WTC11 (cell line): ENCODE data around the gene KIF5C. TPM values are rescaled to one million over a fixed set of nuclear protein-coding genes. Genes with fewer than 3 reads are reported as not detected.

Experiments
- ATAC-seq: fragments of 200-7000 bp; cut with Tn5 transposase; 2 replicates; pipeline ENCODE4 v1.10.0; 2021; ENCODE audit warnings: mild to moderate bottlenecking, moderate library complexity
- CTCF ChIA-PET: fragments of 300-600 bp; sonication (Branson Sonifier 250); formaldehyde crosslinking; loops from one replicate; lab custom pipeline; 2021; ENCODE audit warnings: antibody characterized with exemption; lab: Charles Lee
- POLR2A ChIA-PET: fragments of 350-600 bp; sonication (Branson Sonifier 250); formaldehyde crosslinking; loops from one replicate; lab custom pipeline; 2021; ENCODE audit warnings: antibody characterized with exemption; lab: Charles Lee
- DNase-seq: peaks from one replicate; pipeline ENCODE4 v3.0.0; 2021; ENCODE audit warnings: low spot score
- H3K27ac Mint-ChIP-seq: 2 replicates; pipeline ENCODE4 v1.8.0; 2021; ENCODE audit warnings: mixed read lengths
- H3K27me3 Mint-ChIP-seq: 2 replicates; pipeline ENCODE4 v1.8.0; 2021; ENCODE audit warnings: low read depth, mild to moderate bottlenecking, moderate library complexity, mixed read lengths
- H3K36me3 Mint-ChIP-seq: 2 replicates; pipeline ENCODE4 v1.8.0; 2021; ENCODE audit warnings: mixed read lengths
- H3K4me1 Mint-ChIP-seq: 2 replicates; pipeline ENCODE4 v1.8.0; 2022; ENCODE audit warnings: mixed read lengths
- H3K4me3 Mint-ChIP-seq: 2 replicates; pipeline ENCODE4 v1.8.0; 2021; ENCODE audit warnings: mild to moderate bottlenecking, moderate library complexity, mixed read lengths
- H3K9me3 Mint-ChIP-seq: 2 replicates; pipeline ENCODE4 v1.8.0; 2021; ENCODE audit warnings: mixed read lengths
- ATF1 ChIP-seq: sonication (generic); formaldehyde crosslinking; IDR thresholded peaks from 2 replicates; pipeline ENCODE4 v1.8.1; 2023; ENCODE audit warnings: mild to moderate bottlenecking, moderate library complexity, missing genetic modification reagents
- E2F1 ChIP-seq: sonication (generic); formaldehyde crosslinking; IDR thresholded peaks from 2 replicates; pipeline ENCODE4 v1.8.0; 2022; ENCODE audit warnings: mild to moderate bottlenecking, missing genetic modification reagents
- EMX1 ChIP-seq: fragments of 250-450 bp; sonication (Bioruptor Pico); IDR thresholded peaks from 2 replicates; pipeline ENCODE4 v1.8.0; 2021; ENCODE audit warnings: mild to moderate bottlenecking
- JUN ChIP-seq: sonication (generic); formaldehyde crosslinking; IDR thresholded peaks from 2 replicates; pipeline ENCODE4 v1.8.0; 2023; ENCODE audit warnings: mild to moderate bottlenecking, missing genetic modification reagents
- NFATC4 ChIP-seq: fragments of 250-450 bp; sonication (Bioruptor Pico); IDR thresholded peaks from 2 replicates; pipeline ENCODE4 v1.9.0; 2021; ENCODE audit warnings: mild to moderate bottlenecking
- NR2C2 ChIP-seq: sonication (generic); formaldehyde crosslinking; IDR thresholded peaks from 2 replicates; pipeline ENCODE4 v1.8.0; 2022; ENCODE audit warnings: mild to moderate bottlenecking, missing genetic modification reagents
- NR3C1 ChIP-seq: sonication (generic); formaldehyde crosslinking; conservative IDR thresholded peaks from 2 replicates; pipeline ENCODE4 v1.8.1; 2023; ENCODE audit warnings: low read depth, mild to moderate bottlenecking, missing genetic modification reagents
- PRRX2 ChIP-seq: fragments of 250-450 bp; sonication (Bioruptor Pico); IDR thresholded peaks from 2 replicates; pipeline ENCODE4 v1.8.0; 2021; ENCODE audit warnings: mild to moderate bottlenecking
- RORB ChIP-seq: fragments of 250-450 bp; sonication (Bioruptor Pico); IDR thresholded peaks from 2 replicates; pipeline ENCODE4 v1.9.0; 2021; ENCODE audit warnings: mild to moderate bottlenecking
- SMAD4 ChIP-seq: sonication (generic); formaldehyde crosslinking; IDR thresholded peaks from 2 replicates; pipeline ENCODE4 v1.8.0; 2022; ENCODE audit warnings: mild to moderate bottlenecking, missing genetic modification reagents
- STAT6 ChIP-seq: sonication (generic); formaldehyde crosslinking; conservative IDR thresholded peaks from 2 replicates; pipeline ENCODE4 v1.8.1; 2023; ENCODE audit warnings: mild to moderate bottlenecking, low read depth, missing genetic modification reagents, moderate library complexity
- TP53 ChIP-seq: sonication (generic); formaldehyde crosslinking; IDR thresholded peaks from 2 replicates; pipeline ENCODE4 v1.8.1; 2023; ENCODE audit warnings: mild to moderate bottlenecking, missing genetic modification reagents
- ZNF232 ChIP-seq: sonication (generic); formaldehyde crosslinking; IDR thresholded peaks from 2 replicates; pipeline ENCODE4 v1.8.0; 2022; ENCODE audit warnings: mild to moderate bottlenecking, missing genetic modification reagents
- ZNF317 ChIP-seq: sonication (generic); formaldehyde crosslinking; IDR thresholded peaks from 2 replicates; pipeline ENCODE4 v1.8.1; 2023; ENCODE audit warnings: low read depth, mild to moderate bottlenecking, moderate library complexity, missing genetic modification reagents, borderline replicate concordance
- ZNF512 ChIP-seq: sonication (generic); formaldehyde crosslinking; IDR thresholded peaks from 2 replicates; pipeline ENCODE4 v1.8.1; 2022; ENCODE audit warnings: missing genetic modification reagents, borderline replicate concordance
- ZNF532 ChIP-seq: fragments of 250-450 bp; sonication (Bioruptor Pico); IDR thresholded peaks from 2 replicates; pipeline ENCODE4 v1.9.0; 2021; ENCODE audit warnings: mild to moderate bottlenecking, borderline replicate concordance
- total RNA-seq: library from RNA; stranded (reverse); gene quantifications from 3 replicates; pipeline ENCODE4 v1.2.3, GENCODE V29; 2021
- TF ChIP-seq, protein P1 (sequence below): fragments of 250-450 bp; sonication (Bioruptor Pico); IDR thresholded peaks from 2 replicates; pipeline ENCODE4 v2.1.2; 2022; ENCODE audit warnings: mild to moderate bottlenecking, moderate library complexity
- TF ChIP-seq, protein P2 (sequence below): fragments of 200-600 bp; IDR thresholded peaks from 2 replicates; pipeline ENCODE4 v1.8.0; 2022; ENCODE audit warnings: antibody characterized with exemption

The KIF5C gene
- total RNA-seq, 1 experiment from 2014 or later, result 73.5 TPM

GRCh38 chr2:148882051-148882450, 7.0 kb downstream of the KIF5C start (continued):
- no peak for TF ChIP-seq ZNF532 (CRISPR knock-in tag)
- no peak for TF ChIP-seq EMX1
- TF ChIP-seq, protein P1, sequence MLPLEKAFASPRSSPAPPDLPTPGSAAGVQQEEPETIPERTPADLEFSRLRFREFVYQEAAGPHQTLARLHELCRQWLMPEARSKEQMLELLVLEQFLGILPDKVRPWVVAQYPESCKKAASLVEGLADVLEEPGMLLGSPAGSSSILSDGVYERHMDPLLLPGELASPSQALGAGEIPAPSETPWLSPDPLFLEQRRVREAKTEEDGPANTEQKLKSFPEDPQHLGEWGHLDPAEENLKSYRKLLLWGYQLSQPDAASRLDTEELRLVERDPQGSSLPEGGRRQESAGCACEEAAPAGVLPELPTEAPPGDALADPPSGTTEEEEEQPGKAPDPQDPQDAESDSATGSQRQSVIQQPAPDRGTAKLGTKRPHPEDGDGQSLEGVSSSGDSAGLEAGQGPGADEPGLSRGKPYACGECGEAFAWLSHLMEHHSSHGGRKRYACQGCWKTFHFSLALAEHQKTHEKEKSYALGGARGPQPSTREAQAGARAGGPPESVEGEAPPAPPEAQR (CRISPR knock-in tag), result no peak
- TF ChIP-seq NR3C1 (CRISPR knock-in tag), result no peak
- TF ChIP-seq, protein P2, sequence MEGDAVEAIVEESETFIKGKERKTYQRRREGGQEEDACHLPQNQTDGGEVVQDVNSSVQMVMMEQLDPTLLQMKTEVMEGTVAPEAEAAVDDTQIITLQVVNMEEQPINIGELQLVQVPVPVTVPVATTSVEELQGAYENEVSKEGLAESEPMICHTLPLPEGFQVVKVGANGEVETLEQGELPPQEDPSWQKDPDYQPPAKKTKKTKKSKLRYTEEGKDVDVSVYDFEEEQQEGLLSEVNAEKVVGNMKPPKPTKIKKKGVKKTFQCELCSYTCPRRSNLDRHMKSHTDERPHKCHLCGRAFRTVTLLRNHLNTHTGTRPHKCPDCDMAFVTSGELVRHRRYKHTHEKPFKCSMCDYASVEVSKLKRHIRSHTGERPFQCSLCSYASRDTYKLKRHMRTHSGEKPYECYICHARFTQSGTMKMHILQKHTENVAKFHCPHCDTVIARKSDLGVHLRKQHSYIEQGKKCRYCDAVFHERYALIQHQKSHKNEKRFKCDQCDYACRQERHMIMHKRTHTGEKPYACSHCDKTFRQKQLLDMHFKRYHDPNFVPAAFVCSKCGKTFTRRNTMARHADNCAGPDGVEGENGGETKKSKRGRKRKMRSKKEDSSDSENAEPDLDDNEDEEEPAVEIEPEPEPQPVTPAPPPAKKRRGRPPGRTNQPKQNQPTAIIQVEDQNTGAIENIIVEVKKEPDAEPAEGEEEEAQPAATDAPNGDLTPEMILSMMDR, result no peak
- TF ChIP-seq TP53 (CRISPR knock-in tag), result no peak

GRCh38 chr2:148885209-148885608, 10.2 kb downstream of the KIF5C start:
- DNase-seq (no peak), ATAC-seq (no peak)
- ChIA-PET CTCF (no interaction called here), POLR2A (no interaction called here)
- peaks cover 3% of the 10 kb centered on the region for H3K36me3 Mint-ChIP-seq
- H3K27me3 Mint-ChIP-seq, result no peaks in the 10 kb centered on the region
- TF ChIP-seq NFATC4 (CRISPR knock-in tag), result no peak
- TF ChIP-seq E2F1 (CRISPR knock-in tag), result no peak
- TF ChIP-seq NR2C2 (CRISPR knock-in tag), result no peak
- no peak for TF ChIP-seq EMX1
- TF ChIP-seq JUN (CRISPR knock-in tag), result no peak
- TF ChIP-seq RORB, result no peak
- no peak for TF ChIP-seq ZNF512 (CRISPR knock-in tag)
- TF ChIP-seq STAT6 (CRISPR knock-in tag), result no peak
- no peak for TF ChIP-seq ZNF317
- no peak for TF ChIP-seq ZNF232 (CRISPR knock-in tag)
- TF ChIP-seq ATF1 (CRISPR knock-in tag), result no peak
- TF ChIP-seq PRRX2 (CRISPR knock-in tag), result no peak
- TF ChIP-seq SMAD4 (CRISPR knock-in tag), result no peak
- H3K27ac Mint-ChIP-seq, result 0 out of 2 replicates have a peak overlapping the region, but pooled peaks have one; percentile 50
- H3K4me3 Mint-ChIP-seq, result no peak overlapping the region
- peaks cover 51% of the 10 kb centered on the region for H3K4me1 Mint-ChIP-seq
- H3K9me3 Mint-ChIP-seq, result peaks cover 9% of the 10 kb centered on the region
